Karpas-422 (cell line): ENCODE results near the gene SNTG2. TPM values are rescaled to one million over a fixed set of nuclear protein-coding genes. Genes with fewer than 3 reads are reported as not detected.

ENCODE experiments used
- DNase-seq: peaks from one replicate; pipeline ENCODE4 v3.0.0-alpha.2; 2015
- H2AFZ ChIP-seq: fragments of 200-600 bp; sonication (generic); 2 replicates; pipeline ENCODE4 v1.6.1; 2014; ENCODE audit warnings: antibody characterized with exemption, low read length, mixed read lengths
- H3K27ac ChIP-seq: fragments of 200-600 bp; sonication (generic); 2 replicates; pipeline ENCODE4 v1.5.1; 2014; ENCODE audit warnings: mild to moderate bottlenecking, low read length, moderate library complexity
- H3K27me3 ChIP-seq: fragments of 200-600 bp; sonication (generic); 2 replicates; pipeline ENCODE4 v1.6.1; 2014; ENCODE audit warnings: low read length, mixed read lengths
- H3K36me3 ChIP-seq: fragments of 200-600 bp; sonication (generic); 2 replicates; pipeline ENCODE4 v1.6.1; 2014; ENCODE audit warnings: low read length, mixed read lengths; ENCODE audit not compliant: insufficient read depth
- H3K4me1 ChIP-seq: fragments of 200-600 bp; sonication (generic); 2 replicates; pipeline ENCODE4 v1.6.1; 2014; ENCODE audit warnings: mild to moderate bottlenecking, low read length, mixed read lengths
- H3K4me2 ChIP-seq: fragments of 200-600 bp; sonication (generic); 2 replicates; pipeline ENCODE4 v1.6.1; 2014; ENCODE audit warnings: low read length, low read depth, mild to moderate bottlenecking; ENCODE audit not compliant: poor library complexity, severe bottlenecking
- H3K4me3 ChIP-seq: fragments of 200-600 bp; sonication (generic); 2 replicates; pipeline ENCODE4 v1.5.1; 2014; ENCODE audit warnings: mild to moderate bottlenecking, antibody characterized with exemption, low read length, mixed read lengths
- H3K79me2 ChIP-seq: fragments of 200-600 bp; sonication (generic); 2 replicates; pipeline ENCODE4 v1.6.1; 2014; ENCODE audit warnings: mild to moderate bottlenecking, low read length, mixed read lengths
- H3K9ac ChIP-seq: fragments of 200-600 bp; sonication (generic); 2 replicates; pipeline ENCODE4 v1.6.0; 2014; ENCODE audit warnings: low read length
- H3K9me2 ChIP-seq: fragments of 200-600 bp; sonication (generic), shearing (Covaris generic); replicated peaks from 2 replicates; pipeline ENCODE4 v1.6.0; 2014; ENCODE audit warnings: mild to moderate bottlenecking, low read length, moderate library complexity; ENCODE audit not compliant: insufficient read depth
- H3K9me3 ChIP-seq: fragments of 300-700, 200-600 bp; sonication (generic); 2 replicates; pipeline ENCODE4 v1.6.1; 2014; ENCODE audit warnings: low read length, mixed read lengths
- H4K20me1 ChIP-seq: fragments of 200-600 bp; sonication (generic); 2 replicates; pipeline ENCODE4 v1.6.1; 2014; ENCODE audit warnings: mild to moderate bottlenecking, antibody characterized with exemption, low read length, low read depth; ENCODE audit not compliant: insufficient read depth
- total RNA-seq: library from RNA; depleted of rRNA; stranded (reverse); fragments of >200 nt; shearing (Covaris generic); gene quantifications from 2 replicates; pipeline ENCODE4 v1.2.3, GENCODE V29; 2014; ENCODE audit warnings: low replicate concordance

SNTG2 gene
- total RNA-seq, 1 experiment from 2014 or later, result not detected

DNA sequence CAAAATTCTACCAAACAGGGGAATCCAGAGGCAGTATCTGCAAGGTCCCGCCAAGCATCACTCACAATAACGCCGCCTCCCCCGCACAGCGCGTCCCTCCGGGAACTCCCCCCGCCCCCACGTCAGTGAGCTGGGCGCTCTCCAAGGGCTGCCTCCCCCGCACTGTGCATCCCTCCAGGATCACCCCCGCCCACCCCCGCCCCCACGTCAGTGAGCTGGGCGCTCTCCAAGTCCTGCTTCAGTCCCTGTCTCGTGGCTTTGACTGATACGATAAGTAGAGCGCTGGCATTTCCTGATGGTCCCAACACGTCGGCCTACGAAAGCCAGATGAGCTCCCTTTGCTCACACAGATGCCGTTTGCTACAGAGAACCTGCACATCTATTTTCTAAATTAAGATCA, 331.9 kb downstream of the SNTG2 start:
- H3K79me2 ChIP-seq, result no peaks in the 10 kb centered on the region
- H3K36me3 ChIP-seq, result no peaks in the 10 kb centered on the region
- DNase-seq, result no peak
- H3K9ac ChIP-seq, result no peak overlapping the region
- no peaks in the 10 kb centered on the region for H3K27me3 ChIP-seq
- H3K27ac ChIP-seq, result no peak overlapping the region
- H4K20me1 ChIP-seq, result no peaks in the 10 kb centered on the region
- H3K4me1 ChIP-seq, result no peaks in the 10 kb centered on the region
- H3K9me3 ChIP-seq, result no peaks in the 10 kb centered on the region
- H3K4me2 ChIP-seq, result no peak overlapping the region
- no peaks in the 10 kb centered on the region for H3K9me2 ChIP-seq
- no peak overlapping the region for H2AFZ ChIP-seq
- no peak overlapping the region for H3K4me3 ChIP-seq

GRCh38 chr2:1283020-1283801, 332.6 kb downstream of the SNTG2 start:
- no peaks in the 10 kb centered on the region for H3K9me3 ChIP-seq
- H3K27me3 ChIP-seq, result no peaks in the 10 kb centered on the region
- H4K20me1 ChIP-seq, result no peaks in the 10 kb centered on the region
- H3K9me2 ChIP-seq, result no peaks in the 10 kb centered on the region
- no peaks in the 10 kb centered on the region for H3K36me3 ChIP-seq
- H2AFZ ChIP-seq, result no peak overlapping the region
- no peaks in the 10 kb centered on the region for H3K4me1 ChIP-seq
- no peak overlapping the region for H3K27ac ChIP-seq
- H3K4me3 ChIP-seq, result no peak overlapping the region
- no peak overlapping the region for H3K9ac ChIP-seq
- DNase-seq, result no peak
- H3K79me2 ChIP-seq, result no peaks in the 10 kb centered on the region
- no peak overlapping the region for H3K4me2 ChIP-seq

GRCh38 chr2:1283871-1284270, 333.2 kb downstream of the SNTG2 start:
- Histone ChIP-seq H3K9ac (no peak overlapping the region), H4K20me1 (no peaks in the 10 kb centered on the region), H3K9me2 (no peaks in the 10 kb centered on the region), H3K4me1 (no peaks in the 10 kb centered on the region), H3K27ac (no peak overlapping the region), H3K36me3 (no peaks in the 10 kb centered on the region), H3K79me2 (no peaks in the 10 kb centered on the region), H2AFZ (no peak overlapping the region), H3K4me2 (no peak overlapping the region), H3K4me3 (no peak overlapping the region), H3K27me3 (no peaks in the 10 kb centered on the region), H3K9me3 (no peaks in the 10 kb centered on the region)
- no peak for DNase-seq

DNA sequence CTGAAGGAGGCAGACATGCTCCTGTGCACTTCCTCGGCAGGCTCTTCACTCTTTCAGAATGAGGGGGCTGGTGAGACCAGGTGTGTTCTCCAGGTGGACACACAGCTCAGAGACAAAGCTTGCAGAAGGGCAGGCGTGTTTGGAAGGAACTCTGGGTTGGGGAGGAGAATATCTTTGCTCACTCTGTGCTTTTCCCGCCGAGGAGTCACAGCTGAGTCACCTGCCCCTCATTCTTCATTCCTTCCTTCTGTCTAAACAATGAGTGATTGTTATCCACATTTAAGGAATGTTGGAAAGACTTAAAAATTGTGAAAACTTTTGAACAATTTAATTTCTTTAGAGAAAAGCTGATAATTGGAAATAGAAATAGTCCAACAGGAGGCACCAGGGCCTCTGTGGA, 336.3 kb downstream of the SNTG2 start:
- Histone ChIP-seq H3K9me3 (no peaks in the 10 kb centered on the region), H3K36me3 (no peaks in the 10 kb centered on the region), H3K4me2 (no peak overlapping the region), H3K9ac (no peak overlapping the region), H4K20me1 (no peaks in the 10 kb centered on the region), H2AFZ (no peak overlapping the region), H3K9me2 (no peaks in the 10 kb centered on the region), H3K79me2 (no peaks in the 10 kb centered on the region), H3K27me3 (no peaks in the 10 kb centered on the region), H3K4me1 (no peaks in the 10 kb centered on the region), H3K27ac (no peak overlapping the region), H3K4me3 (no peak overlapping the region)
- no peak for DNase-seq

- H2AFZ ChIP-seq, result no peak overlapping the region
- H3K9me2 ChIP-seq, result no peaks in the 10 kb centered on the region
- no peaks in the 10 kb centered on the region for H3K27me3 ChIP-seq
- H3K9ac ChIP-seq, result no peak overlapping the region
- H3K4me1 ChIP-seq, result no peaks in the 10 kb centered on the region
- no peaks in the 10 kb centered on the region for H3K79me2 ChIP-seq
- no peaks in the 10 kb centered on the region for H4K20me1 ChIP-seq
- H3K4me2 ChIP-seq, result no peak overlapping the region
- H3K27ac ChIP-seq, result no peak overlapping the region
- DNase-seq, result no peak
- H3K9me3 ChIP-seq, result no peaks in the 10 kb centered on the region
- H3K36me3 ChIP-seq, result no peaks in the 10 kb centered on the region
- no peak overlapping the region for H3K4me3 ChIP-seq
Measured at GRCh38 chr2:1287427-1287826, 336.8 kb downstream of the SNTG2 start.

DNA sequence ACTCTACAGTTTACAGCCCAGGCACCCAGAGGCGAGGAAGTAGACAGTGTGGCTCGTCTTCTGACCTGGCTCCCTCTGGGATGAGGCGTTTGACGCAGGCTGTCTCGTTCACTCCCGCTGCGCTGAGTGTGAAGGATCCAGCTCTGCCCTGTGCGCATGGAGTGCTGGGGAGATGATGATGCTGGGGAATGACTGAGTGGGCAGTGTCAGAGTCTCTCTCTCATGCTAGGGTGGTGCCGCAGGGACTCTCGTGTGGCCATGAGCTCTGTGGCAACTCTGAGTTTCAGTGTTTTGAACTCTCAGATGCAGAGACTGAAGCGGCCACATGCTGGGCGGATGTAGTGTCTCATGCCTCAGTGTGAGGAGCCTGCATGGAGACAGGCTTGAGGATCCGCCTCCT, 344.3 kb downstream of the SNTG2 start:
- Histone ChIP-seq H3K79me2 (no peaks in the 10 kb centered on the region), H3K9me3 (no peaks in the 10 kb centered on the region), H3K36me3 (no peaks in the 10 kb centered on the region), H3K9me2 (no peaks in the 10 kb centered on the region), H3K27ac (no peak overlapping the region), H4K20me1 (no peaks in the 10 kb centered on the region), H3K9ac (no peak overlapping the region), H2AFZ (no peak overlapping the region), H3K4me1 (no peaks in the 10 kb centered on the region), H3K4me2 (no peak overlapping the region), H3K27me3 (no peaks in the 10 kb centered on the region), H3K4me3 (no peak overlapping the region)
- DNase-seq, result no peak

GRCh38 chr2:1295740-1296139, 345.1 kb downstream of the SNTG2 start:
- Histone ChIP-seq H3K79me2 (no peaks in the 10 kb centered on the region), H3K9me2 (no peaks in the 10 kb centered on the region), H4K20me1 (no peaks in the 10 kb centered on the region), H2AFZ (no peak overlapping the region), H3K4me2 (no peak overlapping the region), H3K36me3 (no peaks in the 10 kb centered on the region), H3K4me3 (no peak overlapping the region), H3K4me1 (no peaks in the 10 kb centered on the region), H3K9me3 (no peaks in the 10 kb centered on the region), H3K9ac (no peak overlapping the region), H3K27me3 (no peaks in the 10 kb centered on the region), H3K27ac (no peak overlapping the region)
- no peak for DNase-seq

DNA sequence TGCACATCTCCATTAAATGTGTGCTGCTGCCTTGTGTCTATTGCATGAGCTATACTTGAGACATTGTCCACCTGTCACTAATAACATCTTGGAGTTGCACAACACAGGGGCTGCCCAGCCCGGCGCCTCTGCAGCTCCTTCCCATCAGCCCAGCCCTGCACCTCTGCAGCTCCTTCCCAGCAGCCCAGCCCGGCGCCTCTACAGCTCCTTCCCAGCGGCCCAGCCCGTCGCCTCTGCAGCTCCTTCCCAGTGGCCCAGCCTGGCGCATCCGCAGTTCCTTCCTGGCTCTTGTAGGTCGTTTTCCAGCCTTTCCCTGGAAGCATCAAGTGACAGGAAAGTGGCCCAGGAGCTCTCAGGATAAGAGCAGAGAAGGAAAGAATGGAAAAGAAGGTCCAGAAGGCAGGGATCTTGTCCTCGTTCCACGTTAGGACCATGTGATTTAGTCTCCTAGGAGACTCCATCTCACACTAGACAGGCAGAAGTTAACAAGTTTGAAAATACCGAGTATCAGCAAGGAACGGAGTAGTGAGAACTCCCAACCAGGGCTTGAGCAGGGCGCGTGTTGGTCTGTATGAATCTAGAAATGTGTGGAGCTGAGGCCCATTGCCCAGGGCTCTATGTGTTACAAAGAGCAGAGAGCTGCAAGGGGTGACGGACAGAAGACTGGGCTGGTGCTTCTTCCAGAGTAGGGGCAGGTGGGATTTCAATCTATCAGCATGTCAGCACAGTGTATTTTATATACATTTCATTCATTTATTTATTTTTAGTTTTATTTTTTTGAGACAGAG, 346.9 kb downstream of the SNTG2 start:
- no peaks in the 10 kb centered on the region for H3K9me2 ChIP-seq
- DNase-seq, result no peak
- no peak overlapping the region for H3K27ac ChIP-seq
- H3K4me1 ChIP-seq, result no peaks in the 10 kb centered on the region
- H3K4me3 ChIP-seq, result no peak overlapping the region
- no peak overlapping the region for H3K4me2 ChIP-seq
- H4K20me1 ChIP-seq, result no peaks in the 10 kb centered on the region
- H3K9ac ChIP-seq, result no peak overlapping the region
- H3K79me2 ChIP-seq, result no peaks in the 10 kb centered on the region
- no peaks in the 10 kb centered on the region for H3K36me3 ChIP-seq
- no peak overlapping the region for H2AFZ ChIP-seq
- no peaks in the 10 kb centered on the region for H3K27me3 ChIP-seq
- H3K9me3 ChIP-seq, result no peaks in the 10 kb centered on the region
